LNCaP clone FGC (cell line): Measurements from ENCODE around the gene ZNF79.

Experiments
- DNase-seq: peaks from one replicate; pipeline ENCODE4 v3.0.0-alpha.2; 2011; ENCODE audit warnings: low read depth
- H3K4me3 ChIP-seq: 2 replicates; pipeline ENCODE4 v1.5.1; 2011; ENCODE audit warnings: mild to moderate bottlenecking, low read depth, low read length, control low read depth
- CTCF ChIP-seq: IDR thresholded peaks from 2 replicates; pipeline ENCODE4 v1.5.1; 2012; ENCODE audit warnings: mild to moderate bottlenecking; ENCODE audit not compliant: control insufficient read depth, insufficient read depth; ENCODE audit errors: extremely low read depth

Gene ZNF79

GRCh38 chr9:127491516-127491915 lies 67.3 kb downstream of the ZNF79 start:
- no peak overlapping the region for H3K4me3 ChIP-seq
- DNase-seq: no peak
- no peak for TF ChIP-seq CTCF

- H3K4me3 ChIP-seq: no peak overlapping the region
- TF ChIP-seq CTCF: no peak
- no peak for DNase-seq
These were observed 68.4 kb downstream of the ZNF79 start for GRCh38 chr9:127492616-127493015.

GRCh38 chr9:127493592-127494303 lies 69.6 kb downstream of the ZNF79 start:
- no peak for TF ChIP-seq CTCF
- no peak overlapping the region for H3K4me3 ChIP-seq
- no peak for DNase-seq

- no peak for DNase-seq
- TF ChIP-seq CTCF: no peak
- no peak overlapping the region for H3K4me3 ChIP-seq
These were observed 70.1 kb downstream of the ZNF79 start for GRCh38 chr9:127494304-127494702.
